Neural cell (in vitro differentiated cells): Measurements from ENCODE around the gene TRIM14. TPM values are rescaled to one million over a fixed set of nuclear protein-coding genes. Genes with fewer than 3 reads are reported as not detected.

Experiments used
- H2AFZ ChIP-seq: fragments of 200-600, 300-800 bp; sonication (generic), shearing (Covaris generic); 2 replicates; pipeline ENCODE4 v1.6.0; 2014; ENCODE audit warnings: low read depth, mild to moderate bottlenecking, antibody characterized with exemption, low read length, moderate library complexity
- H3F3A ChIP-seq: fragments of 200-600 bp; shearing (Covaris generic); 2 replicates; pipeline ENCODE4 v1.6.1; 2016; ENCODE audit warnings: mild to moderate bottlenecking, moderate library complexity, mixed read lengths, antibody characterized with exemption, low read length; ENCODE audit not compliant: insufficient read depth, poor library complexity, severe bottlenecking
- H3K27ac ChIP-seq: fragments of 200-600, 300-800 bp; sonication (generic), shearing (Covaris generic); 2 replicates; pipeline ENCODE4 v1.5.1; 2014; ENCODE audit warnings: mild to moderate bottlenecking, low read length, moderate library complexity
- H3K27me3 ChIP-seq: fragments of 300-800, 200-600 bp; sonication (generic), shearing (Covaris generic); 2 replicates; pipeline ENCODE4 v1.6.0; 2014; ENCODE audit warnings: mild to moderate bottlenecking, low read depth, low read length, moderate library complexity; ENCODE audit not compliant: insufficient read depth
- H3K36me3 ChIP-seq: fragments of 300-800, 200-600 bp; sonication (generic), shearing (Covaris generic); 2 replicates; pipeline ENCODE4 v1.5.1; 2014; ENCODE audit warnings: mild to moderate bottlenecking, antibody characterized with exemption, low read length, moderate library complexity; ENCODE audit not compliant: insufficient read depth
- H3K4me2 ChIP-seq: fragments of 300-800, 200-600 bp; sonication (generic), shearing (Covaris generic); 2 replicates; pipeline ENCODE4 v1.6.0; 2014; ENCODE audit warnings: mild to moderate bottlenecking, low read length
- H3K4me3 ChIP-seq: fragments of 300-800, 200-600 bp; sonication (generic), shearing (Covaris generic); 2 replicates; pipeline ENCODE4 v1.5.1; 2014; ENCODE audit warnings: mild to moderate bottlenecking, low read length, moderate library complexity
- H3K79me2 ChIP-seq: fragments of 200-600 bp; shearing (Covaris generic); replicated peaks from 2 replicates; pipeline ENCODE4 v1.6.0; 2014; ENCODE audit warnings: mild to moderate bottlenecking, low read length, moderate library complexity; ENCODE audit not compliant: insufficient read depth
- H3K9ac ChIP-seq: fragments of 300-800, 200-600 bp; sonication (generic), shearing (Covaris generic); 2 replicates; pipeline ENCODE4 v1.6.1; 2016; ENCODE audit warnings: mild to moderate bottlenecking, low read length, mixed read lengths
- H3K9me2 ChIP-seq: fragments of 200-600 bp; shearing (Covaris generic); 2 replicates; pipeline ENCODE4 v1.6.1; 2016; ENCODE audit warnings: mild to moderate bottlenecking, low read length, mixed read lengths; ENCODE audit not compliant: insufficient read depth
- H3K9me3 ChIP-seq: fragments of 200-600, 300-800 bp; sonication (generic), shearing (Covaris generic); 2 replicates; pipeline ENCODE4 v1.6.1; 2016; ENCODE audit warnings: mild to moderate bottlenecking, mixed run types, low read length, moderate library complexity, mixed read lengths
- H4K20me1 ChIP-seq: fragments of 200-600 bp; shearing (Covaris generic); 2 replicates; pipeline ENCODE4 v1.6.1; 2016; ENCODE audit warnings: mild to moderate bottlenecking, mixed run types; ENCODE audit not compliant: insufficient read depth
- CTCF ChIP-seq: fragments of 450-650 bp; IDR thresholded peaks from 2 replicates; pipeline ENCODE4 v1.5.1; 2014; ENCODE audit warnings: antibody characterized with exemption, mild to moderate bottlenecking, moderate library complexity; ENCODE audit not compliant: poor library complexity, severe bottlenecking
- EP300 ChIP-seq: fragments of 450-650 bp; conservative IDR thresholded peaks from 2 replicates; pipeline ENCODE4 v1.6.1; 2014; ENCODE audit warnings: antibody characterized with exemption, mild to moderate bottlenecking, moderate library complexity; ENCODE audit not compliant: poor library complexity, severe bottlenecking
- EZH2 ChIP-seq: fragments of 200-600, 300-800 bp; shearing (Covaris generic), sonication (generic); IDR thresholded peaks from 2 replicates; pipeline ENCODE4 v1.6.1; 2014; ENCODE audit warnings: antibody characterized with exemption, low read length, borderline replicate concordance, mild to moderate bottlenecking; ENCODE audit not compliant: insufficient read depth, poor library complexity, severe bottlenecking
- MXI1 ChIP-seq: fragments of 450-650 bp; conservative IDR thresholded peaks from 2 replicates; pipeline ENCODE4 v1.6.1; 2014; ENCODE audit warnings: antibody characterized with exemption, mild to moderate bottlenecking; ENCODE audit not compliant: poor library complexity, severe bottlenecking
- POLR2AphosphoS5 ChIP-seq: IDR thresholded peaks from 2 replicates; pipeline ENCODE4 v1.6.1; 2012
- RAD21 ChIP-seq: fragments of 450-650 bp; conservative IDR thresholded peaks from 2 replicates; pipeline ENCODE4 v1.6.1; 2014; ENCODE audit warnings: antibody characterized with exemption, mild to moderate bottlenecking, moderate library complexity
- SMC3 ChIP-seq: fragments of 450-650 bp; conservative IDR thresholded peaks from 2 replicates; pipeline ENCODE4 v1.6.1; 2014; ENCODE audit warnings: antibody characterized with exemption, mild to moderate bottlenecking, moderate library complexity; ENCODE audit not compliant: poor library complexity
- TAF1 ChIP-seq: IDR thresholded peaks from 2 replicates; pipeline ENCODE4 v1.6.1; 2012; ENCODE audit warnings: low read depth
- polyA plus RNA-seq: library from polyadenylated mRNA; depleted of rRNA; stranded (reverse); fragments of >200 nt; gene quantifications from 2 replicates; pipeline ENCODE4 v1.2.3, GENCODE V29; 2014
- TF ChIP-seq, protein P1 (sequence below): IDR thresholded peaks from 2 replicates; pipeline ENCODE4 v1.6.1; 2012; ENCODE audit warnings: borderline replicate concordance

Gene TRIM14
- polyA plus RNA-seq, 1 donor from 2014 or later = not detected

DNA sequence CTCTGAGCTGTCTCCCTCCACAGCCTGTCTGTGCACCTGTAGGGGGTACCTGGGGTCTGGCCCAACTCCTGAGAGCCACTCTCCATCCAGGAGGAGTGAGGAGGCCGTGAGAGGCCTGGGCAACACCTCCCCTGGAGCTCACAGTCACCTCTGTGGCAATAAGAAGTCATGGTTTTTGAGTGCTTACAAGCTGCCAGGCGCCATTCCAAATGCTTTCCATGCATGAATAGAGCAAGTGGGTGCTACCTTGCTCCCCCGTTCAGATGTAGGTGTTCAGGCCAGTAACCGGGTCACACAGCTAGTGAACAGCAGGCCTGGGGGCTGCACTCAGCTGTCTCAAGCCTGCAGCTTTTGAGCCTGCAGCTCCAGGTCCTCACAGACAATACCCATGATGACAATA is 42.8 kb upstream of the TRIM14 start:
- Histone ChIP-seq H3K9ac (no peak overlapping the region), H4K20me1 (no peaks in the 10 kb centered on the region), H3K9me3 (no peaks in the 10 kb centered on the region), H3K79me2 (no peaks in the 10 kb centered on the region), H3K4me2 (no peak overlapping the region), H3F3A (no peaks in the 10 kb centered on the region), H3K9me2 (no peaks in the 10 kb centered on the region), H3K36me3 (no peaks in the 10 kb centered on the region), H2AFZ (no peak overlapping the region), H3K27me3 (no peaks in the 10 kb centered on the region), H3K27ac (no peak overlapping the region), H3K4me3 (no peak overlapping the region)
- TF ChIP-seq, protein P1, sequence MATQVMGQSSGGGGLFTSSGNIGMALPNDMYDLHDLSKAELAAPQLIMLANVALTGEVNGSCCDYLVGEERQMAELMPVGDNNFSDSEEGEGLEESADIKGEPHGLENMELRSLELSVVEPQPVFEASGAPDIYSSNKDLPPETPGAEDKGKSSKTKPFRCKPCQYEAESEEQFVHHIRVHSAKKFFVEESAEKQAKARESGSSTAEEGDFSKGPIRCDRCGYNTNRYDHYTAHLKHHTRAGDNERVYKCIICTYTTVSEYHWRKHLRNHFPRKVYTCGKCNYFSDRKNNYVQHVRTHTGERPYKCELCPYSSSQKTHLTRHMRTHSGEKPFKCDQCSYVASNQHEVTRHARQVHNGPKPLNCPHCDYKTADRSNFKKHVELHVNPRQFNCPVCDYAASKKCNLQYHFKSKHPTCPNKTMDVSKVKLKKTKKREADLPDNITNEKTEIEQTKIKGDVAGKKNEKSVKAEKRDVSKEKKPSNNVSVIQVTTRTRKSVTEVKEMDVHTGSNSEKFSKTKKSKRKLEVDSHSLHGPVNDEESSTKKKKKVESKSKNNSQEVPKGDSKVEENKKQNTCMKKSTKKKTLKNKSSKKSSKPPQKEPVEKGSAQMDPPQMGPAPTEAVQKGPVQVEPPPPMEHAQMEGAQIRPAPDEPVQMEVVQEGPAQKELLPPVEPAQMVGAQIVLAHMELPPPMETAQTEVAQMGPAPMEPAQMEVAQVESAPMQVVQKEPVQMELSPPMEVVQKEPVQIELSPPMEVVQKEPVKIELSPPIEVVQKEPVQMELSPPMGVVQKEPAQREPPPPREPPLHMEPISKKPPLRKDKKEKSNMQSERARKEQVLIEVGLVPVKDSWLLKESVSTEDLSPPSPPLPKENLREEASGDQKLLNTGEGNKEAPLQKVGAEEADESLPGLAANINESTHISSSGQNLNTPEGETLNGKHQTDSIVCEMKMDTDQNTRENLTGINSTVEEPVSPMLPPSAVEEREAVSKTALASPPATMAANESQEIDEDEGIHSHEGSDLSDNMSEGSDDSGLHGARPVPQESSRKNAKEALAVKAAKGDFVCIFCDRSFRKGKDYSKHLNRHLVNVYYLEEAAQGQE = no peak
- no peak for TF ChIP-seq EZH2
- TF ChIP-seq TAF1 = no peak
- no peak for TF ChIP-seq POLR2AphosphoS5
- no peak for TF ChIP-seq RAD21
- TF ChIP-seq EP300 = no peak
- TF ChIP-seq SMC3 = no peak
- TF ChIP-seq MXI1 = no peak
- no peak for TF ChIP-seq CTCF

GRCh38 chr9:98159790-98160189 is 40.8 kb upstream of the TRIM14 start:
- H3K9me3 ChIP-seq = no peaks in the 10 kb centered on the region
- H3K9ac ChIP-seq = no peak overlapping the region
- H3K79me2 ChIP-seq = no peaks in the 10 kb centered on the region
- TF ChIP-seq, protein P1 = no peak
- TF ChIP-seq MXI1 (no peak), RAD21 (no peak), CTCF (no peak), SMC3 (no peak), EZH2 (no peak), POLR2AphosphoS5 (no peak)
- H4K20me1 ChIP-seq = no peaks in the 10 kb centered on the region
- H3K27ac ChIP-seq = no peak overlapping the region
- no peak overlapping the region for H2AFZ ChIP-seq
- H3K9me2 ChIP-seq = no peaks in the 10 kb centered on the region
- no peaks in the 10 kb centered on the region for H3K36me3 ChIP-seq
- H3K27me3 ChIP-seq = no peaks in the 10 kb centered on the region
- H3K4me3 ChIP-seq = no peak overlapping the region
- H3K4me2 ChIP-seq = no peak overlapping the region
- H3F3A ChIP-seq = no peaks in the 10 kb centered on the region
